ENCODE data around the gene C9orf43. TPM values are rescaled to one million over a fixed set of nuclear protein-coding genes. Genes with fewer than 3 reads are reported as not detected.

The C9orf43 gene
- total and polyA plus RNA-seq, 10 of the 15 experiments (the other 5 are each of a cell fraction or from before 2014, with no cell fraction given), result 0.08 to 0.79 (median 0.55) TPM

- TF ChIP-seq SP1 (IDR thresholded peaks at IDR 0.05; ENCODE audit: low read depth, low read length) (peak; percentile 65), NR2C1 (IDR thresholded peaks at IDR 0.05) (peak; percentile 77), HDAC6 (IDR thresholded peaks at IDR 0.05; ENCODE audit: unreplicated experiment) (no peak), RELA (IDR thresholded peaks at IDR 0.05; ENCODE audit: borderline replicate concordance, partially characterized antibody) (no peak), ZNF217 (IDR thresholded peaks at IDR 0.05) (no peak), POLR2AphosphoS2 (IDR thresholded peaks at IDR 0.05; ENCODE audit: low read depth, low read length) (no peak), STAT1 (conservative IDR thresholded peaks at IDR 0.05) (no peak), POLR2AphosphoS5 (IDR thresholded peaks at IDR 0.05; ENCODE audit: low read length) (peak; percentile 59; the same call in 1 of the 2 replicates), NR2C2 (IDR thresholded peaks at IDR 0.05; ENCODE audit: borderline replicate concordance, control insufficient read depth, insufficient read length, low read depth) (no peak), E4F1 (IDR thresholded peaks at IDR 0.05; ENCODE audit: borderline replicate concordance, partially characterized antibody) (peak; percentile 76), NFXL1 (IDR thresholded peaks at IDR 0.05; ENCODE audit: borderline replicate concordance) (no peak), IRF5 (IDR thresholded peaks at IDR 0.05; ENCODE audit: borderline replicate concordance) (no peak), CTCF (IDR thresholded peaks at IDR 0.05 in 2 of 3, conservative IDR thresholded peaks at IDR 0.05 in 1 of 3; ENCODE audit: control insufficient read depth in 2 of 3, extremely low read depth in 1 of 3, insufficient read depth in 1 of 3, low read depth in 3 of 3, low read length in 3 of 3) (peak; percentile 95 to 99 (median 96)), YY1 (IDR thresholded peaks at IDR 0.05; ENCODE audit: low read depth, low read length) (peak; percentile 39; the same call in 1 of the 2 replicates), SRF (IDR thresholded peaks at IDR 0.05; ENCODE audit: low read depth in 2 of 2, low read length in 2 of 2) (0 out of 4 replicates have a peak, but pooled peaks of 1 of the 2 experiments have one; percentile 10), SMARCA5 (IDR thresholded peaks at IDR 0.05) (no peak; the same call in none of the 2 replicates), NBN (IDR thresholded peaks at IDR 0.05) (0 out of 2 replicates have a peak, but pooled peaks have one; percentile 63), ATF3 (IDR thresholded peaks at IDR 0.05; ENCODE audit: borderline replicate concordance, extremely low read depth, low read depth, low read length) (no peak), NRF1 (conservative IDR thresholded peaks at IDR 0.05; ENCODE audit: low read depth, low read length) (peak; percentile 34; the same call in 1 of the 2 replicates), JUND (IDR thresholded peaks at IDR 0.05; ENCODE audit: low read depth, low read length) (no peak), IKZF2 (IDR thresholded peaks at IDR 0.05) (peak; percentile 18 to 60)
Measured at GRCh38 chr9:113401027-113401792, 9.3 kb upstream of the C9orf43 start, which contains the start of gene ALAD (continued).
